ENCODE results near the gene ADAM23. TPM values are rescaled to one million over a fixed set of nuclear protein-coding genes. Genes with fewer than 3 reads are reported as not detected.

The ADAM23 gene
- total RNA-seq, 2 experiments from 2014 or later: 1.8 to 2.3 TPM

DNA sequence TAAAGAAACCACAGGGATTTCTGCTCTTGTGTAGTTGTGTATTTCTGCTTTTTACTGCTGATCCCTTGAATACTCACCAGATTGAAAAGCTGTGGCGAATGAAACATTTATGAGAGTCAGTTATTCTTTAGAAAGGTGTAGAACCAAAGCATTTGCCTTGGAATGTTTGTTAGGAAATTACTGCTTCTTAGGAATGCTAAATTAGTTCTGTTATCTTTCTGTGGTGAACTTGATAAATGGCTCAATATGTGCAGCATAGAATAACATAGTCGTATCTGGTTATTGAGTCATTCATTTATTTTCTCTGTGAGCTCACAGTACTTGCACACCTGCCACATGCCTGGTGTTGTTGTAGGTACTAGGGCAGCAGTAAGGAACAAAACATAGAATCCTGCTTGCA, 142.0 kb downstream of the ADAM23 start:
- intact Hi-C loops (cut with micrococcal nuclease): no loop called here
- H3K36me3 Mint-ChIP-seq: no peaks in the 10 kb centered on the region
- H3K27me3 Mint-ChIP-seq: peaks cover 4% of the 10 kb centered on the region
- no peaks in the 10 kb centered on the region for H3K9me3 Mint-ChIP-seq
- no peak for DNase-seq
- H3K4me1 Mint-ChIP-seq (ENCODE audit: low read depth): no peaks in the 10 kb centered on the region
- ChIA-PET CTCF (no interaction called here), POLR2A (no interaction called here)
- H3K27ac Mint-ChIP-seq: no peak overlapping the region
- no peak overlapping the region for H3K4me3 Mint-ChIP-seq

- peaks cover 4% of the 10 kb centered on the region for H3K27me3 Mint-ChIP-seq
- CTCF ChIA-PET: no interaction called here
- no peak overlapping the region for H3K4me3 Mint-ChIP-seq
- POLR2A ChIA-PET: no interaction called here
- no peaks in the 10 kb centered on the region for H3K9me3 Mint-ChIP-seq
- intact Hi-C loops (cut with micrococcal nuclease): no loop called here
- no peaks in the 10 kb centered on the region for H3K36me3 Mint-ChIP-seq
- H3K4me1 Mint-ChIP-seq (ENCODE audit: low read depth): no peaks in the 10 kb centered on the region
- no peak overlapping the region for H3K27ac Mint-ChIP-seq
- DNase-seq: no peak
Measured at GRCh38 chr2:206586609-206587008, 143.3 kb downstream of the ADAM23 start.

DNA sequence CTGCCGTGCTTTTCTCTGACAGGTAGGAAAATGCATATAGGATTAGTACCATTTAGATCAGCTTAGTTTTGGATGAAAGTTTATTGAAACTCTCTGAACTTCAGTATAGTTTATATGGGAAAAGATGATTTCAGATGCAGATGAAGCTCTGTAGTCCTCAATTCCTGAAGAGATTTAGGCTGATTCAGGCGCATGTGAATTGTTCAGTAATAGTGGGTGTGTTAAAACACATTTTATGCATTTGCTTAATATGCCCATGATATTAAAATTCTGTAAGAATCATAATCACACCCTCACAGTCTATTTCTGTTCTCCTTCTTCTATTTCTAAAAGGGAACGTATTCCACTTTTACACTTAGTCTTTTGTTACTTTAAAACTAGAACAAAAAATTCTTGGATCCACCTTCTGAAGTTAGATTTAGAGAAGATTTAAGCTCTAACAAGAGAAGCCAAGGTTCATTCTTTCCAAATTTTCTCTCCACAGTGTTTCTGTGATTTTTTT, 154.4 kb downstream of the ADAM23 start:
- H3K9me3 Mint-ChIP-seq: no peaks in the 10 kb centered on the region
- H3K27me3 Mint-ChIP-seq: no peaks in the 10 kb centered on the region
- no peak overlapping the region for H3K4me3 Mint-ChIP-seq
- ChIA-PET POLR2A (no interaction called here), CTCF (no interaction called here)
- intact Hi-C loops (cut with micrococcal nuclease): no loop called here
- no peaks in the 10 kb centered on the region for H3K36me3 Mint-ChIP-seq
- DNase-seq: no peak
- peaks cover 5% of the 10 kb centered on the region for H3K4me1 Mint-ChIP-seq (ENCODE audit: low read depth)
- H3K27ac Mint-ChIP-seq: no peak overlapping the region

- no peak for DNase-seq
- no peaks in the 10 kb centered on the region for H3K27me3 Mint-ChIP-seq
- no peaks in the 10 kb centered on the region for H3K36me3 Mint-ChIP-seq
- H3K27ac Mint-ChIP-seq: no peak overlapping the region
- H3K4me3 Mint-ChIP-seq: no peak overlapping the region
- POLR2A ChIA-PET: no interaction called here
- peaks cover 5% of the 10 kb centered on the region for H3K4me1 Mint-ChIP-seq (ENCODE audit: low read depth)
- CTCF ChIA-PET: interaction anchor here (0.6 kb wide), 1 partner anchor 20 kb away, joined by 3 read pairs; no protein-coding TSS in a partner anchor
- intact Hi-C loops (cut with micrococcal nuclease): no loop called here
- H3K9me3 Mint-ChIP-seq: no peaks in the 10 kb centered on the region
Measured at GRCh38 chr2:206603243-206603642, 159.9 kb downstream of the ADAM23 start.

GRCh38 chr2:206610451-206610850, 167.1 kb downstream of the ADAM23 start:
- H3K9me3 Mint-ChIP-seq: no peaks in the 10 kb centered on the region
- no peaks in the 10 kb centered on the region for H3K36me3 Mint-ChIP-seq
- CTCF ChIA-PET: no interaction called here
- intact Hi-C loops (cut with micrococcal nuclease): no loop called here
- H3K27ac Mint-ChIP-seq: no peak overlapping the region
- H3K27me3 Mint-ChIP-seq: no peaks in the 10 kb centered on the region
- no peak for DNase-seq
- peaks cover 3% of the 10 kb centered on the region for H3K4me1 Mint-ChIP-seq (ENCODE audit: low read depth)
- no peak overlapping the region for H3K4me3 Mint-ChIP-seq
- POLR2A ChIA-PET: no interaction called here

DNA sequence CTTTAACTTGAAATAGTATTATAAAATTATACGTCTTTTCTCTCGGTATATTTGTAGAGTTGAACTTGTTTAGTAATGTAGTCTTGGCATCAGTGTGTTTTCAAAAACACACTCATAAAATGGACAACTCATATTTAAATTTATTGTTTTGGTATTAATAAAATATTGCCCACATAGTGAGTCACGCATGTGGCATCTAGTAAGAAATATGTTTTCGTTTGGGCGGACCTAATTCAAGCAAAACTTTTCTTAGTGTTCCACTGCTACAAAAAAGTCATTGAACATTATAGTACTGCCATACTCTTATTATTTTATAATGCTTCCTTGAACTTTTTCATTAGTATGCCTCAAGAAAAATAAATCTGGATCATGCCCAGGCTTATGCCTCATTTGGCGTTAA, 167.9 kb downstream of the ADAM23 start:
- H3K4me3 Mint-ChIP-seq: no peak overlapping the region
- DNase-seq: no peak
- CTCF ChIA-PET: no interaction called here
- no peaks in the 10 kb centered on the region for H3K36me3 Mint-ChIP-seq
- intact Hi-C loops (cut with micrococcal nuclease): no loop called here
- H3K27ac Mint-ChIP-seq: no peak overlapping the region
- H3K4me1 Mint-ChIP-seq (ENCODE audit: low read depth): peaks cover 3% of the 10 kb centered on the region
- POLR2A ChIA-PET: no interaction called here
- no peaks in the 10 kb centered on the region for H3K27me3 Mint-ChIP-seq
- no peaks in the 10 kb centered on the region for H3K9me3 Mint-ChIP-seq

DNA sequence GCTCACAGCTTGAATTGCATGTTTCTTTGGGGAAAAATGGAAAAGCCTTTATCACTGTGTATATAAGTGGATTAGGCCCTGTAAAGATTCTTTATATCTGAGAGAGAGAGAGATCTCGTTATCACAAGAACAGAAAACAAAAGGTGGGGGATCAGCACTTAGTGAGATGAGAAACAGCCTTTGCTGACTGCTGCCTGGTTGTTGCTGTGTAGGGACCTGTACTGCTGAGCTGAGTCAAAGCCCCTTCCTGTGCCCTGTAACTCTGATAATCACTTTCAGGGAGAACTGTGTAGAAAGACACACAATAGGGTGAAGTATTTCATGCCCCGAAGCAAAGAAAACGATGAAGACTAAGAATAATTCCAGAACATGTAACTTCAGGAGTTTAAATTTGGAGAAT, 168.4 kb downstream of the ADAM23 start:
- no peaks in the 10 kb centered on the region for H3K27me3 Mint-ChIP-seq
- no peaks in the 10 kb centered on the region for H3K9me3 Mint-ChIP-seq
- POLR2A ChIA-PET: no interaction called here
- CTCF ChIA-PET: no interaction called here
- intact Hi-C loops (cut with micrococcal nuclease): no loop called here
- H3K27ac Mint-ChIP-seq: no peak overlapping the region
- peaks cover 3% of the 10 kb centered on the region for H3K4me1 Mint-ChIP-seq (ENCODE audit: low read depth)
- no peaks in the 10 kb centered on the region for H3K36me3 Mint-ChIP-seq
- DNase-seq: no peak
- no peak overlapping the region for H3K4me3 Mint-ChIP-seq

- Mint-ChIP-seq H3K27me3 (no peaks in the 10 kb centered on the region), H3K4me1 (ENCODE audit: low read depth) (peaks cover 3% of the 10 kb centered on the region), H3K27ac (no peak overlapping the region), H3K36me3 (no peaks in the 10 kb centered on the region), H3K4me3 (no peak overlapping the region), H3K9me3 (no peaks in the 10 kb centered on the region)
- ChIA-PET POLR2A (no interaction called here), CTCF (no interaction called here)
- no peak for DNase-seq
- intact Hi-C loops (cut with micrococcal nuclease): no loop called here
Measured at GRCh38 chr2:206614811-206615210, 171.5 kb downstream of the ADAM23 start.

- POLR2A ChIA-PET: no interaction called here
- H3K9me3 Mint-ChIP-seq: no peaks in the 10 kb centered on the region
- CTCF ChIA-PET: no interaction called here
- H3K27ac Mint-ChIP-seq: no peak overlapping the region
- H3K4me1 Mint-ChIP-seq (ENCODE audit: low read depth): no peaks in the 10 kb centered on the region
- H3K27me3 Mint-ChIP-seq: no peaks in the 10 kb centered on the region
- intact Hi-C loops (cut with micrococcal nuclease): no loop called here
- H3K36me3 Mint-ChIP-seq: no peaks in the 10 kb centered on the region
- DNase-seq: no peak
- H3K4me3 Mint-ChIP-seq: no peak overlapping the region
Measured at GRCh38 chr2:206615417-206616089, 172.2 kb downstream of the ADAM23 start.

DNA sequence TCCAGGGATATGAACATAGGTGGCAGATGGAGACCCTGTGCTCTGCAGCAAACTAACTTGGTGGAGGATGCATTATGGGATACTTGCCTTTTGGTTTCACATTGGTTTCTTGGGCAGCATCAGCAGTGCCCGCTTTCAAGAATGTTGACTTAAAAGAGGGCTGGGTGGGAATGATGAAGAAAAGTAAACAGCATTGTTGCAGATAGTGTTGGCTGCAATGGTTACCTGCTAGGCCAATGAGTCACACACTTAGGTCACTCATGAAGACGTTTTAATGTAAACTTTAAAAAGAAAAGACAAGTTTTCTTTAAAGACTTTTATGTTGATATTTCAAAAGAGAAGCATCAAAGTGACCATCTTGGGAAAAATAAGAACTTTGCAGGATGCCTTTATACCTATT, 172.8 kb downstream of the ADAM23 start:
- no peaks in the 10 kb centered on the region for H3K4me1 Mint-ChIP-seq (ENCODE audit: low read depth)
- H3K4me3 Mint-ChIP-seq: no peak overlapping the region
- H3K9me3 Mint-ChIP-seq: no peaks in the 10 kb centered on the region
- DNase-seq: no peak
- ChIA-PET CTCF (no interaction called here), POLR2A (no interaction called here)
- no peak overlapping the region for H3K27ac Mint-ChIP-seq
- no peaks in the 10 kb centered on the region for H3K36me3 Mint-ChIP-seq
- H3K27me3 Mint-ChIP-seq: no peaks in the 10 kb centered on the region
- intact Hi-C loops (cut with micrococcal nuclease): no loop called here

DNA sequence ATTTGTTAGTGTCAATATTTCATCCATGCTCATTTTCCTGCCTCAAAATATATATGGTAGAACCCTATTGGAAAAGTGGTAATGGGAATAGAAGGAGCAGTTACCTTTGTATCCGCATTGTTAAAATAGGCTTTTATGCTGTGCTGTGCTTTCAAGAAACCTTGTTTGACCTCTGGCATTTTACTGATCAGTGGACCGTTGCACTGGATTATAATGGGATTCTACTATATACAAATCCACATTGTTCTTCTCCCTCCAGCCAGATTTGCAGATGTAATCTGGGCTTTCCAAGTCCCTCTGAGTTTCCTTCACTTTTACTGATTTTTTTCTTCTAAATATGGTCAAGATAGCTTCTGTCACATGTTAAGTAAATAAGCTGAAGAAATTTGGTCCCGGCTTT, 175.7 kb downstream of the ADAM23 start:
- H3K4me3 Mint-ChIP-seq: no peak overlapping the region
- intact Hi-C loops (cut with micrococcal nuclease): no loop called here
- POLR2A ChIA-PET: no interaction called here

DNA sequence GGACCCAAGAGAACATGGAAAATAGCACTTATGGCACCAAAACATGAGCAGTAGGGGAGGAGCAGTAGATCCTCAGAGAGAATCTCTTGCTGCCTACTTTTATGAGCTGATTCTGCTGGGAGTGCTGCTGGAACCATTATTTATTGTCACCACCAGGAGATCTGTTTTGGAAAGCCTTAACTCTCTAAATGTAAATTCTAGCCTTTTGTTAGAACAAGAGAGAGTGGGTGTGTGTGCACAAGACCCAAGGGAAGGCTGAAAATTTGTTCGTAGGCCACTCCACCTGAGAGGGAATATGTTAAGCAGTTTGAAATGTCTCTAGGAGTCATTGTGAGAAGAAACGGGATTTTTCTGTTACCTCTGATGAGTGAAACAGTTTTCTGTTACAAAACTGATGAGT, 182.8 kb downstream of the ADAM23 start:
- no peak overlapping the region for H3K27ac Mint-ChIP-seq
- ChIA-PET CTCF (no interaction called here), POLR2A (no interaction called here)
- no peaks in the 10 kb centered on the region for H3K9me3 Mint-ChIP-seq
- intact Hi-C loops (cut with micrococcal nuclease): no loop called here
- no peaks in the 10 kb centered on the region for H3K36me3 Mint-ChIP-seq
- DNase-seq: no peak
- H3K4me3 Mint-ChIP-seq: no peak overlapping the region
- H3K4me1 Mint-ChIP-seq (ENCODE audit: low read depth): no peaks in the 10 kb centered on the region
- peaks cover 9% of the 10 kb centered on the region for H3K27me3 Mint-ChIP-seq

More for the DNA sequence above, 175.7 kb downstream of the ADAM23 start:
- Mint-ChIP-seq H3K36me3 (no peaks in the 10 kb centered on the region), H3K27me3 (no peaks in the 10 kb centered on the region), H3K27ac (no peak overlapping the region), H3K4me1 (ENCODE audit: low read depth) (no peaks in the 10 kb centered on the region), H3K9me3 (no peaks in the 10 kb centered on the region)
- DNase-seq: no peak
- CTCF ChIA-PET: no interaction called here

DNA sequence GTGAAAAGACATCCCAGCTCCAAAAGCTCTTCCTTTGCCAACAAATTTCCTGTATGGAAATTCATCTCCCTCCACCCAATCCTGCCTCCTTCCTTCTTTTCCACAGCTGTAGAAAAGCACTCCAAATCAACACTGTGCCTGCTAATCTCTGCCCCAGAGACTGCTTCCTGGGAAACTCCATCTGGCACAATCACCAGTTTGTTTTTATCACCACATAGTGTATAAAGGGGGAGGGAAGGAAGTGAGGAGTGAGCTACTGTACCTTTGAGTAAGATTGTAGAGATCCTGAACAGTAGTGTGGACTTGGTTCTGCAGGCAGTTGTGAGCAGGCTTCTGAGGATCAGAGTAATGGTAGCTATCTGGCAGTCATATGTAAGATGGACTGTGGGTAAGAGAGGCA, 184.3 kb downstream of the ADAM23 start:
- DNase-seq: no peak
- intact Hi-C loops (cut with micrococcal nuclease): no loop called here
- CTCF ChIA-PET: no interaction called here
- Mint-ChIP-seq H3K9me3 (no peaks in the 10 kb centered on the region), H3K4me3 (no peak overlapping the region), H3K36me3 (no peaks in the 10 kb centered on the region), H3K27ac (no peak overlapping the region), H3K27me3 (peaks cover 12% of the 10 kb centered on the region), H3K4me1 (ENCODE audit: low read depth) (no peaks in the 10 kb centered on the region)
- POLR2A ChIA-PET: no interaction called here
